Activated CD4-positive, CD25-positive, alpha-beta regulatory T cell treated with anti-CD3 and anti-CD28 coated beads, Interleukin-2, amount 50 U/mL, for 72 hours (primary cell): ENCODE data around the gene MEGF11.

ENCODE experiments used
- DNase-seq: peaks from one replicate; pipeline ENCODE4 v3.0.0; 2021

The MEGF11 gene

GRCh38 chr15:66212563-66212921, 41.0 kb downstream of the MEGF11 start:
- no peak for DNase-seq

- DNase-seq, result no peak
Observed at GRCh38 chr15:66211670-66212562, 41.6 kb downstream of the MEGF11 start.

GRCh38 chr15:66210684-66211083, 42.9 kb downstream of the MEGF11 start:
- DNase-seq, result no peak

DNA sequence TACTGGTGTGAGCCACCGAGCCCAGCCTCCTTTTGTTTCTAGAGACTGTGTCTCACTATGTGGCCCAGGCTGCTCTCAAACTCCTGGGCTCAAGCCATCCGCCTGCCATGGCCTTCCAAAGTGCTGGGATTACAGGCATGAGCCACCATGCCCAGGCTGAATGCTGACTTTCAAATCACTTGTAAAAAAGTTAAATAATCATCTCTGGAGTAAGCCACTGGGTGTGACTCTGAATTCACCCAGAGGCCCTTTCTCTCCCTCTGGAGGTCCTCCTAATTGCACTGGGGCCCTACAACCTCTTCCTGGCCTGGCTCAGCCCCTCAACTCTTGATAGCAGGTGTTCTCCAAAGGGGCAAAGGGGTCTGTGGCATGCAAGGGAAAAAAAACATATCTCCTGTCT, 54.8 kb downstream of the MEGF11 start:
- DNase-seq, result no peak

DNA sequence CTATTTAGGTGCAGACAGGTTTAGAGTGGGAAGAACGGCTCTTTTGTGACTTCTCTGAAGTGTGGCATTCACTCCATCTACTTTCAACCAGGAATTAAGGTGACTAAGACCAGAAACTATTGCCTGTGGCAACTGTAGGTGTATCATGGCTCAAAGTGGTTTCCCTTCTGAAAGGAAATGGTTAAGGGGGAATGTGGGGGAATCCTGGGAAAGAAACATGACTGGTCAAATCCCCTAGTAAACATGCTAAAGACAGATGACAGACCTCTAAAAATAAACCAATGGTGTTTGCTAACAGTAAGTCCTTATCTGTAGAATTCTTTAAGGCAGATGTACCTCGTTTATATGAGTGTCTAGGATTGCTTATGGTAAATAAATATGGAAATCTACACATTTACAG, 56.9 kb downstream of the MEGF11 start:
- no peak for DNase-seq

GRCh38 chr15:66195621-66196230, 57.8 kb downstream of the MEGF11 start:
- DNase-seq, result no peak

- DNase-seq, result no peak
Observed at GRCh38 chr15:66193066-66193465, 60.5 kb downstream of the MEGF11 start.

DNA sequence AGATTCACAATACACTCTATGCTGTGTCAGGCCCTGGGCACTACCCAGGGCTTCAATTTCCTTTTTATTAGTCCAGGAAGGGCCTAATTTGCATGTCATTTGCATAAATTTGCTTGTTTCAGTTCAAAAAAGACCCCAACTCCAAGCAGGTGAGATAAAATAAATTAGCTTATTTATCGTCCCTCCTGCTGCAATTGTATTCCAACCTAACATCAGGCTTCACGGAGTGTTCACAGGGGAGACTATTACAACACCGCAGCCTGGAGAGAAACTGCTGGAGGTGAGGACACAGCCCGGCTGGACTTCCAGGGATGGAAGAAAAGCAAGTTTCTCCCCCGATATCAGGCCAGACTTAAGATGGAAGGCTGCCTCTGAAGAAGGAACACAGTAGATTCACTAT, 62.8 kb downstream of the MEGF11 start:
- no peak for DNase-seq

GRCh38 chr15:66189291-66189690, 64.3 kb downstream of the MEGF11 start:
- DNase-seq, result no peak

DNA sequence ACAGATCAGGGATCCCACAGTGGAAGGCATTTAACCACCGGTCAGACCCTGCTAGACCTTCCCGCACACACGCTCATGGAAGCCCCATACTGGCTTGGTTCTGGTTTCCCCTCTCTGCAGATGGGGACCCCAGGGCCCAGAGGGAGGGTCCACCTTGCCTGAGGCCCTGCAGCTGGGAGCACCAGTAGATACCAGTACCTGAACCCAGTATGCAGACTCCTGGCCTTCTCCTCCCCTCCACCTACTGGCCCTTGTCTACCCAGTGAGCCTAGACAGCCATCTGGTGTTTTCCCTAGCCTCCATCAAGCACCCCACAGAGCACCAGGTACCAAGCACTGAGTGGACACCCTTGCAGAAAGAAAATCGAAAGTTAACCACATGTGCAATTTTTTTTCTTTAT, 65.1 kb downstream of the MEGF11 start:
- DNase-seq, result peak; percentile 0

GRCh38 chr15:66187271-66187670, 66.3 kb downstream of the MEGF11 start:
- DNase-seq, result peak; percentile 11

DNA sequence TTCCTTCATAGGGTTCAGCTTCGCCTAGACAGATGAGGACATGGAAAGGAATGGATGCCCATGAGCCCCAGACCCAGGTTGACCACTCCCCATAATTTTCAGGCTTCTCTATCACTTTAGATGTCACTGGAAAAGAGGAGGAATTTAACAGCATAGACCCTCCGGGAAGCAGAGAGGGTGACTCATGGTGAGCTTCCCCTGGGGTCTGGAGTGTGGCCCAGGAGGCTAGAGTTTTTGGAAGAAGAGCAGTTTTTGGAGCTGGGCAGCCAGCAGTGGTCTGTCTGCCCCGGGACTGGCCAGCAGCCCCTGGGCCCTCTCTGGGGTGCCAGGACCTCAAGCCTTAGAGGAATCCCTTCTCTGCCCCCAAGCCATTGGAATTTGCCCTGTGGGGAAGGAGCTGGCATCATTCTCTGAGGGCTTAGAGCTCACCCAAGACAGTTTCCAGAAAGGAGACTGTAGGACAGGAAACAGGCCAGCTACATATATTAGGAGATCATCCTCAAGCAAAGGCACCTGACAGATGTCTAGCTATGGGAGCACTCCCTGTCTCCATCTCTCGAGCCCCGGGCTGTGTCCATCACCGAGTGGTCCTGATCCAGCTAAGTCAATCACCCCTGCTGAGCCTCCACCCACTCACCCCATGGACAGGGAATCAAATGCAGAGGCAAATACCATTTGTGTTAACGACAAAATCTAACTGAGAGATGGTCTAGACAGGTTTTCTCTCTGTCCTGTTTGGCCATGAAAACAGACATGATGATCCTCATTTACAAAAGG, 67.3 kb downstream of the MEGF11 start:
- no peak for DNase-seq

DNA sequence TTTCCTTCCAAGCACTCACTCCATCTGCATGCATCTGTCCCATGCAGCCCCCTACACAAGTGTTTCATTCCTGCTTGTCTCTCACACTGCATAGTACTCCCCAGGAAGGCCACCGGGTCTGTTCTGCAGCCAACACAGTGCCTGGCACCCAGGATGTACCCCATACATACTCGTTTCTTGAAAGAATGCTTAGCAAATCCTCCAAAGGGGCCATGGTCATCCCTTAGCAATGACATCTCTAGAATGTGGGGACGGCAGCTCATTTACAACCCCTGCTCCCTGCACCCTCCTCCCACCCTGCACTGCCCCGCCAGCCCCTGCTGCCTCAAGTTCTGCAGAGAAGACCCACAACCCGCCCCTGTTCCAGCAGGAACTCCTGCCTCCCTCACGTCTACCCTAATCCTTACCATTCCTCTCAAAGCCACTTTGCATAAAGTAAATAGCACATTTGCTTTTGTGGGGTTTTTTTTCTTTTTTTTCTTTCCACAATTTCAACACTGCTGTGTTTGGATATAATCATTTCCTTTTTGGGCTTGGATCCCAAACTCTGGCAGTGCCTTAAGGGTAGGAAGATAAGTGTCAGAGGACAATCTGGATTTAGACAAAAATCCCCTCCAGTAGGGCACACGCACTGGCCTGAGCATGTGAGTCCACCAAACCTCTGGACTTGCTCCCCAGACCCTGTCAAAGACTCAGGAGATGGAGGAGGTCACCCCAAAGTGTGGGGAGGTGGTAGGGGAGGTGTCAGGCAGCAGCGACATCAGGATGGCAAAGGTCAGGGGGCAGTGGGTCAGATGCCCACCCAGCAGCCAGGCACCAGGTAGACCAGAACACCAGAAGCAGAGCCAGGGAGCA, 68.4 kb downstream of the MEGF11 start:
- DNase-seq, result peak; percentile 2

DNA sequence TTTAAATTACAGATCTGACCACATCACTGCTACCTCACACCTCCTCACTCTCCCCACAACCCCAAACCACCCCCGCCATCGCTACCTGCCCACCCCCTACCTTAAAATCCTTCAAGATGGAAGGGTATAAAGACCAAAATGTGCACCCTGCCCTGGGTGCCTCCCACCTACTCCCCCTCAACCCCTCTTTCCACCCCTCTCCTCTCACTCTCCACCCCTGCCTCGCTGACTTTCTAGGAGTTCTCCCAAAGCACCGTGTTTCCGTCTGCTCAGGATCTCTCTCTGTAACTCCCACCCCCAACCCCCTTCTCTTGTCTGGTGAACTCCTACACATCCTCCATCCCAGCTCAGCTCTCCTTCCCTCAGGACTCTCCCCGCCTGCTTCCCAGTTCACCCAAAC, 69.1 kb downstream of the MEGF11 start:
- no peak for DNase-seq

DNA sequence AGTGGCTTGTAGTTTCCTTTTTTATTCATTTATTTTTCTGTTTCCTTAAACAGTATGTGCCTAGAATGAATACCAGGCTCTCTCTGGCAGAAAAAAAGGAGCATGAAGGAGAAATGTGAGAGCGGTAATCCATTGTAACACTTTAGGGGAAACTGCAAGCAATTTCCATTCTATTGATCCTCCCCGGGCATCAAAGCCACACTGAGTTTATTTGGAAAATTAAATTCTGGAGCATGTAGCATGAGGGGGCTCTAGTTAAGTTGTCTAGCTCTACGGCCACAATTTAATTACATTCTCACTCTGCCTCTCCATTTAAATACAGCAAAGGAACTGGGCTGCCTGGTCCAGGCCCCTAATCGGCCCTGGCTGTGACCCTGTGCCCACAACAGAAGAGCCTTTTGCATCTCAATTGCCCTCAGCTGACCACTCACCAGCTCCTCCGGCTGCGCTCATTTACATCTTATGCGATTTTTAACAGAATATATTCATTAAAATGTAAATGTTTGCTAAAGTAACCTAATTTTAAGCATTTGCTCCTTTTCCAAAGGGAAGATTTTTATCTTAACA, 72.9 kb downstream of the MEGF11 start:
- DNase-seq, result no peak

GRCh38 chr15:66178531-66178910, 75.0 kb downstream of the MEGF11 start:
- no peak for DNase-seq

- no peak for DNase-seq
Observed at GRCh38 chr15:66172324-66172980, 81.1 kb downstream of the MEGF11 start.

DNA sequence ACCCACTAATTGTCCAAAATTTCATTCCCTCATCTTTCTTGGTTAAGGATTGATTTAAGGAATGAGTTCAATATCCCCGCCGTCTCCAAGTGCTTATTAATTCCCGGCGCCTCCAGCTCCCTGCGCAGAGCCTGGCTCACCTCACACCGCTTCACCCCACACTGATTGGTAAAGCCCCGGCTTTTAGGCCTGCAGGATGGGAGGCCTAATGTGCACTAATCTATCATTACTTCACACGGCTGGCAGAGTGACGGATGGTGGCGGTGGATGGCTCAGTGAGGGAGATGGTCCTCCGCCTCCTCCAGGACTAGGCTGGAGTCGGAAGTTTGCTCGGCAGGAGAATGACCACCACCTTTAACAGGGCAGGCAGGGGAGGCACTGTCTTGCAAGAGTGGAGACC, 81.7 kb downstream of the MEGF11 start:
- no peak for DNase-seq

DNA sequence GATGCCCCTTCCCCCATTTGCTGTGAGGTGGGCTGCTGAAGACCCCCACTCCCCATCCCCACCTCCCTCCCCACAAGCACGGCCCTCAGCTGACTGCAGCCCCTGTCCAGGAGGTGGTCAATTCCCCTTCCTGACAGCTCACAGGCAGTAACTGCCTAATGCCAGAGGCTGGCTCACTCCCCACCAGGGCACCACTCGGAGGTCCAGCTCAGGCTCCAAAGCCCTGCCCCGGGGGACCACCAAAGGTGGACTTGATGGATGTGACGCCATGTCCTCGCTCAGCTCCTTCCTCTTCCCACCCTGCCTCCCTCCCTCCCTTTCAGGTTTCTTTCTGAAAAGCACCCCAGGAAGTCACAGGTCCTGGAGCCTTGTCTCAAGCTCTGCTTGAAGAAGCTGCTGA, 82.8 kb downstream of the MEGF11 start:
- DNase-seq, result no peak

- DNase-seq, result no peak
Observed at GRCh38 chr15:66170042-66170441, 83.5 kb downstream of the MEGF11 start.

- no peak for DNase-seq
Observed at GRCh38 chr15:66169625-66170024, 83.9 kb downstream of the MEGF11 start.

GRCh38 chr15:66169023-66169422, 84.5 kb downstream of the MEGF11 start:
- no peak for DNase-seq
